ENCODE data around the gene SMOC2. TPM values are rescaled to one million over a fixed set of nuclear protein-coding genes. Genes with fewer than 3 reads are reported as not detected.
"Not testable (repeated sequence)": the region's sequence is repeated elsewhere in the genome, so short reads cannot be mapped to it uniquely, and the experiment has no call there.

The SMOC2 gene
- total and polyA plus RNA-seq, 2 of the 13 experiments (the other 11 are each of a cell fraction or from before 2014, with no cell fraction given), result not detected

DNA sequence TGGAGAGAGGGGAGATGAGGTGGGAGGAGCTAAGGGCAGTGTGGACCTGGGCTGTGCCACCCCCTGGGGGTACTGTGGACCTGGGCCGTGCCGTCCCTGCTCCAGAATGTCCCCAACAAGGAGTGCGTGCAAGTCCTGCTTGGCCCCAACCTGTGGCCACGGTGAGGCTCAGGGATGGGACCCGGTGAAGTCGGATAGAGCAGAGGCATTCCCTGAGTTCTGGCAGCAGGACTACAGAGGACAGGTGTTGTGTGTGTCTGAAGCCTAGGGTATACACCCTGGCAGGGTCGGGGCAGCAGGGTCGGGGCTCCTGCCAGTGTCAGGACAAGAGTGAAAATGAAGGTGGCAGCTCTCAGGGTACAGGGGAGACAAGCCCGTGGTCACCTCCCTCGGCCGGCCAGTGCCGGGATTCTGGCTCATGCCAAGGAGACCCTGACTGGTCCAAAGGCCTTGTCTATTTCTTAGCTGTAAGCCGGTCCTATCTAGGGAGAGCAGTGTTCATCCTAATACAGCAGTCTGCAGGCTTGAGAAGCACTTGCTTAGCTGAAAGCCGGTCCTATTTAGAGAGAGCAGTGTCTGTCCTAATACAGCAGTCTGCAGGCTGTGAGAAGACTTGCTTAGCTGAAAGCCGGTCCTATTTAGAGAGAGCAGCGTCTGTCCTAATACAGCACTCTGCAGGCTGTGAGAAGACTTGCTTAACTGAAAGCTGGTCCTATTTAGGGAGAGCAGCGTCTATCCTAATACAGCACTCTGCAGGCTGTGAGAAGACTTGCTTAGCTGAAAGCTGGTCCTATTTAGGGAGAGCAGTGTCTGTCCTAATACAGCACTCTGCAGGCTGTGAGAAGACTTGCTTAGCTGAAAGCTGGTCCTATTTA is 95.9 kb downstream of the SMOC2 start:
- no peak overlapping the region for H3K4me2 ChIP-seq (ENCODE audit: low read depth, low read length)
- H3K36me3 ChIP-seq (replicated peaks in 1 of 2; ENCODE audit: control insufficient read depth in 1 of 2, insufficient read depth in 2 of 2, low read length in 2 of 2), result no peaks in the 10 kb centered on the region
- peak; percentile 36 for ATAC-seq
- POLR2A ChIA-PET, result no interaction called here
- no peaks in the 10 kb centered on the region for H3K79me2 ChIP-seq (ENCODE audit: insufficient read depth, low read length)
- CTCF ChIA-PET (ENCODE audit: low intra/inter-chr PET ratio, low total read pairs), result no interaction called here
- no TSS peak for BruUV-seq (replicated peaks)
- H3K27ac ChIP-seq (ENCODE audit: extremely low read length, insufficient read depth, low read length), result no peak overlapping the region
- H2AFZ ChIP-seq (ENCODE audit: low read length), result no peak overlapping the region
- intact Hi-C loops (cut with micrococcal nuclease; ENCODE audit: unreplicated experiment) (no loop called here), in situ Hi-C loops (cut with HindIII; ENCODE audit: extremely low pct_ligation_motif_present, low pct_unique_long_range_greater_than_20kb) (no loop called here)
- no peak for DNase-seq (ENCODE audit: low spot score)
- H3K4me1 ChIP-seq (ENCODE audit: insufficient read depth, low read length), result no peaks in the 10 kb centered on the region
- TF ChIP-seq, protein P1, sequence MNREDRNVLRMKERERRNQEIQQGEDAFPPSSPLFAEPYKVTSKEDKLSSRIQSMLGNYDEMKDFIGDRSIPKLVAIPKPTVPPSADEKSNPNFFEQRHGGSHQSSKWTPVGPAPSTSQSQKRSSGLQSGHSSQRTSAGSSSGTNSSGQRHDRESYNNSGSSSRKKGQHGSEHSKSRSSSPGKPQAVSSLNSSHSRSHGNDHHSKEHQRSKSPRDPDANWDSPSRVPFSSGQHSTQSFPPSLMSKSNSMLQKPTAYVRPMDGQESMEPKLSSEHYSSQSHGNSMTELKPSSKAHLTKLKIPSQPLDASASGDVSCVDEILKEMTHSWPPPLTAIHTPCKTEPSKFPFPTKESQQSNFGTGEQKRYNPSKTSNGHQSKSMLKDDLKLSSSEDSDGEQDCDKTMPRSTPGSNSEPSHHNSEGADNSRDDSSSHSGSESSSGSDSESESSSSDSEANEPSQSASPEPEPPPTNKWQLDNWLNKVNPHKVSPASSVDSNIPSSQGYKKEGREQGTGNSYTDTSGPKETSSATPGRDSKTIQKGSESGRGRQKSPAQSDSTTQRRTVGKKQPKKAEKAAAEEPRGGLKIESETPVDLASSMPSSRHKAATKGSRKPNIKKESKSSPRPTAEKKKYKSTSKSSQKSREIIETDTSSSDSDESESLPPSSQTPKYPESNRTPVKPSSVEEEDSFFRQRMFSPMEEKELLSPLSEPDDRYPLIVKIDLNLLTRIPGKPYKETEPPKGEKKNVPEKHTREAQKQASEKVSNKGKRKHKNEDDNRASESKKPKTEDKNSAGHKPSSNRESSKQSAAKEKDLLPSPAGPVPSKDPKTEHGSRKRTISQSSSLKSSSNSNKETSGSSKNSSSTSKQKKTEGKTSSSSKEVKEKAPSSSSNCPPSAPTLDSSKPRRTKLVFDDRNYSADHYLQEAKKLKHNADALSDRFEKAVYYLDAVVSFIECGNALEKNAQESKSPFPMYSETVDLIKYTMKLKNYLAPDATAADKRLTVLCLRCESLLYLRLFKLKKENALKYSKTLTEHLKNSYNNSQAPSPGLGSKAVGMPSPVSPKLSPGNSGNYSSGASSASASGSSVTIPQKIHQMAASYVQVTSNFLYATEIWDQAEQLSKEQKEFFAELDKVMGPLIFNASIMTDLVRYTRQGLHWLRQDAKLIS (CRISPR knock-in tag; IDR thresholded peaks at IDR 0.05), result no peak
- no peak for TF ChIP-seq NFKBIZ (CRISPR knock-in tag; IDR thresholded peaks at IDR 0.05)
- TF ChIP-seq ZNF891 (CRISPR knock-in tag; IDR thresholded peaks at IDR 0.05), result 0 out of 2 replicates have a peak, but pooled peaks have one; percentile 32
- peaks cover 29 to 74% of the 10 kb centered on the region in 2 experiments for H3K27me3 ChIP-seq (ENCODE audit: control insufficient read depth in 1 of 2, insufficient read depth in 2 of 2, low read length in 2 of 2)
- peak; percentile 23 for FAIRE-seq
- 17% methylated on average over 14 of the region's 17 CpGs for WGBS (ENCODE audit: low lambda C conversion rate)
- no peak overlapping the region for H3K9ac ChIP-seq (ENCODE audit: insufficient read depth, low read depth, low read length)
- H4K20me1 ChIP-seq (ENCODE audit: insufficient read depth, low read length), result no peaks in the 10 kb centered on the region
- no peak overlapping the region for H3K4me3 ChIP-seq (replicated peaks in 1 of 3; ENCODE audit: insufficient read depth in 1 of 3, low read depth in 2 of 3, low read length in 3 of 3)
- no peaks in the 10 kb centered on the region for H3K9me3 ChIP-seq (ENCODE audit: low read length)

- DNase-seq (ENCODE audit: low spot score) (no peak), ATAC-seq (peak; percentile 44), FAIRE-seq (no peak)
- Histone ChIP-seq H2AFZ (ENCODE audit: low read length) (no peak overlapping the region), H3K27ac (ENCODE audit: extremely low read length, insufficient read depth, low read length) (no peak overlapping the region), H3K4me3 (replicated peaks in 1 of 3; ENCODE audit: insufficient read depth in 1 of 3, low read depth in 2 of 3, low read length in 3 of 3) (no peak overlapping the region), H3K79me2 (ENCODE audit: insufficient read depth, low read length) (no peaks in the 10 kb centered on the region), H3K4me1 (ENCODE audit: insufficient read depth, low read length) (no peaks in the 10 kb centered on the region), H3K4me2 (ENCODE audit: low read depth, low read length) (no peak overlapping the region), H3K9ac (ENCODE audit: insufficient read depth, low read depth, low read length) (no peak overlapping the region), H4K20me1 (ENCODE audit: insufficient read depth, low read length) (no peaks in the 10 kb centered on the region), H3K36me3 (replicated peaks in 1 of 2; ENCODE audit: control insufficient read depth in 1 of 2, insufficient read depth in 2 of 2, low read length in 2 of 2) (no peaks in the 10 kb centered on the region), H3K27me3 (ENCODE audit: control insufficient read depth in 1 of 2, insufficient read depth in 2 of 2, low read length in 2 of 2) (peaks cover 28 to 75% of the 10 kb centered on the region in 2 experiments), H3K9me3 (ENCODE audit: low read length) (no peaks in the 10 kb centered on the region)
- 14% methylated on average over 10 of the region's 10 CpGs for WGBS (ENCODE audit: low lambda C conversion rate)
- intact Hi-C loops (cut with micrococcal nuclease; ENCODE audit: unreplicated experiment) (no loop called here), in situ Hi-C loops (cut with HindIII; ENCODE audit: extremely low pct_ligation_motif_present, low pct_unique_long_range_greater_than_20kb) (no loop called here)
- TF ChIP-seq PPARG (CRISPR knock-in tag; conservative IDR thresholded peaks at IDR 0.05), result no peak
- ChIA-PET CTCF (ENCODE audit: low intra/inter-chr PET ratio, low total read pairs) (no interaction called here), POLR2A (no interaction called here)
- BruUV-seq (replicated peaks), result no TSS peak
Measured at GRCh38 chr6:168537540-168537884, 96.5 kb downstream of the SMOC2 start.

DNA sequence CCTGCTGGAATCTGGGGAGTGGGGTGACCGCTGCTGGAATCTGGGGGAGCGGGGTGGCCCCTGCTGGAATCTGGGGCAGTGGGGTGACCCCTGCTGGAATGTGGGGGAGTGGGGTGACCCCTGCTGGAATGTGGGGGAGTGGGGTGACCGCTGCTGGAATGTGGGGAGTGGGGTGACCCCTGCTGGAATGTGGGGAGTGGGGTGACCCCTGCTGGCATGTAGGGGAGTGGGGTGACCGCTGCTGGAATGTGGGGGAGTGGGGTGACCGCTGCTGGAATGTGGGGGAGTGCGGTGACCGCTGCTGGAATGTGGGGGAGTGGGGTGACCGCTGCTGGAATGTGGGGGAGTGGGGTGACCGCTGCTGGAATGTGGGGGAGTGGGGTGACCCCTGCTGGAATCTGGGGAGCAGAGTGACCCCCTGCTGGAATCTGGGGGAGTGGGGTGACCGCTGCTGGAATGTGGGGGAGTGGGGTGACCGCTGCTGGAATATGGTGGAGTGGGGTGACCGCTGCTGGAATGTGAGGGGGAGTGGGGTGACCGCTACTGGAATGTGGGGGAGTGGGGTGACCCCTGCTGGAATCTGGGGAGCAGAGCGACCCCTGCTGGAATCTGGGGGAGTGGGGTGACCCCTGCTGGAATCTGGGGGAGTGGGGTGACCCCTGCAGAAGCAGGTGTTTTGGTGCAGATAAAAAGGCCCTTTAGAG is 97.4 kb downstream of the SMOC2 start:
- H3K9ac ChIP-seq (ENCODE audit: insufficient read depth, low read depth, low read length); H3K4me3 ChIP-seq (replicated peaks in 1 of 3; ENCODE audit: insufficient read depth in 1 of 3, low read depth in 2 of 3, low read length in 3 of 3); H3K9me3 ChIP-seq (ENCODE audit: low read length); DNase-seq (ENCODE audit: low spot score); BruUV-seq (replicated peaks); POLR2A ChIA-PET; H4K20me1 ChIP-seq (ENCODE audit: insufficient read depth, low read length); FAIRE-seq; in situ Hi-C loops (cut with HindIII; ENCODE audit: extremely low pct_ligation_motif_present, low pct_unique_long_range_greater_than_20kb); H3K27ac ChIP-seq (ENCODE audit: extremely low read length, insufficient read depth, low read length); H3K4me2 ChIP-seq (ENCODE audit: low read depth, low read length); H3K4me1 ChIP-seq (ENCODE audit: insufficient read depth, low read length); intact Hi-C loops (cut with micrococcal nuclease; ENCODE audit: unreplicated experiment); CTCF ChIA-PET (ENCODE audit: low intra/inter-chr PET ratio, low total read pairs); H2AFZ ChIP-seq (ENCODE audit: low read length); H3K79me2 ChIP-seq (ENCODE audit: insufficient read depth, low read length); H3K36me3 ChIP-seq (replicated peaks in 1 of 2; ENCODE audit: control insufficient read depth in 1 of 2, insufficient read depth in 2 of 2, low read length in 2 of 2); ATAC-seq: not testable (repeated sequence)
- peaks cover 25 to 70% of the 10 kb centered on the region in 2 experiments for H3K27me3 ChIP-seq (ENCODE audit: control insufficient read depth in 1 of 2, insufficient read depth in 2 of 2, low read length in 2 of 2)
- WGBS (ENCODE audit: low lambda C conversion rate), result 45% methylated on average over 14 of the region's 14 CpGs

Measured in HepG2 (cell line).